ENCODE results near the gene CRYGD. TPM values are rescaled to one million over a fixed set of nuclear protein-coding genes. Genes with fewer than 3 reads are reported as not detected.
A peak's percentile ranks its signal among the peaks of the same experiment; 100 is the strongest.

Gene CRYGD
- total RNA-seq, 1 donor from 2014 or later, result not detected

DNA sequence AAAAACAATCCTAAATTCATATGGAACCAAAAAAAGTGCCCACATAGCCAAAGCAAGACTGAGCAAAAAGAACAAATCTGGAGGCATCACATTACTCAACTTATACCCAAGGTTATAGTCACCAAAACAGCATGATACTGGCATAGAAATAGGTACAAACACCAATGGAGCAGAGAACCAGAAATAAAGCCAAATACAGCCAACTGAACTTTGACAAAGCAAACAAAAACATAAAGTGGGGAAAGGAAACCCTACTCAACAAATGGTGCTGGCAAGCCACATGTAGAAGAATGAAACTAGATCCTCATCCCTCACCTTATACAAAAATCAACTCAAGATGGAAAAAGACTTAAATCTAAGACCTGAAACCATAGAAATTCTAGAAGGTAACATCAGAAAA, 40.5 kb downstream of the CRYGD start:
- no peak for DNase-seq (ENCODE audit: low spot score)

DNA sequence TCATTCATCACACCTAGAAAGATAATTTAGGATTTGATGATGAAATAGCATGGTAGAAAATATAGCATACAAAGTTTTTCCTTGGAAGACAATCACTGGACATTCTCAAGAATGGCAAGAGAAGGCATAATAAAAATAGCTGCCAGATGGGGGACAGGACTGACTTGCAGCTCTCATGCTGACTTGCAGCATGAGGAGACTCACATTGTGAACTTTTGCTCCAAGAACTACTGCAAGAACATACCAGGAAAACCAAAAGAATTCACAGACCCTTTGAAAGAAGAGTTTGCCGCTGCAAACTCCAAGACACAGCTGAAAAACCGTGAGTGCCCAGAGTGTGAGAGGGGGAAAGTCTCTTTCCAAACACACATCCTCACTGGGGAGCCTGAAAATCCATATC, 47.0 kb downstream of the CRYGD start:
- no peak for DNase-seq (ENCODE audit: low spot score)

DNA sequence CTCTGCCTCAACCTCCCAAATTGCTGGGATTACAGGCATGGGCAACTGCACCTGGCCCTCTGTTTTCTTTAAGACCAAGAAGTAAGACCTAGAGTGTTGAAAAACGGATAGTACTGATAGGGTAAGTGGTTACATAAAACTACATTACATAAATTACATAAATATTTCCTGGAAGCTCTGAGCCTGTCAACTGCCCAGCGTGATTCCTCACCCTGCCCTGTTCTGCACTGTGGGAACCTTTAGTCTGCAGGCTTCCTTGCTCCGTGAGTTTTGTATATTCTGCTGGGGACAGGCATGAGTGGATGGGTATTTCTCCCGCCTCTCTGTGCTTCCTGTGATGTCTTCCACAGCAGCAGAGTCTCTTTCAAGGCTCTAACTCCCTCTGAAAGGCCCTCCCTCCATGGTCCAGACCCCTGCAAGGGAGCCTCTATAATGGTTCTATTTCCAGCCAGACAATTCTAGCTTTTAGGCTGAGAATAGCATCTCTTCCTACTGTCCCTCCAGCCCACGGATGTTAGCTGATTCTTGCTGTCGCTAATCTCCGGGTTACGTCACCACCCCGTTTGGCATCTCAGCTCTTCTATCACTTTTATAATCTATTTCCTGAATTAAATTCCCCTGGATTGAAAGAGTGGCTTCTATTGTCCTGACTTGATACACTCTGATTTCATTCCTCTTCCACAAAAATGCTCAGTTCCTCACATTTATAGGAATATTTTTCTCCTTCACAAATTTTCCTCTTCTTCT, 49.5 kb downstream of the CRYGD start:
- DNase-seq (ENCODE audit: low spot score), result no peak

DNA sequence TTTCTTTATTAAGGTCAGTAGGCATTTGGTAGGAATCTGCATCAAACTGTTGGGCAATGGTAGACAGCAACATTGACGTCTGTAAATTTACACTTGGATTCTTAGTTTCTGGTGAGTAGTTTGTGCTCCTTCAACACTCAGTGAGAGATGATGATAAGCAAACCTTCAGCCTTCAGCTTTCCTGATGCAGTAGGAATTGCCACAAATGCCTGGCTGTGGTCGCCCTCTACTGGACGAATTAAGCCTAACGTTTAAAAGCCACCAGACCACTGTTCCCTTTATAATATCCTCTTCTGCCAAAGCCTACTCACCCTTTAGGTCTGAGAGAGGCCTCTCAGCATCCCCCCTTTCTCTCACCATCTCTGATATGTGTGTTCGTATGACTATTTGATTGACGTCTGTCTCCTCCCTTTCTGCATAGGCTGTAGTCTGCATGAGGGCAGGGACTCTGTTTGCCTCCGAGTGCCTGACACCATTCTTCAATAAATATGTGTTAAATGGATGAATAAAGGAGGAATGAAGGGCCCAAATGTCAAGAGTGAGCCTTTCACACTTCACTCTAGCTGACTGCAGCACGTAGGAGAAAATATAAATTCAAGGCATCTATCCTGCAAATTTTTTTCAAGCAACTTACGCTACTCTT, 52.0 kb downstream of the CRYGD start:
- DNase-seq (ENCODE audit: low spot score), result peak; percentile 77

Other genes starting within 250 kb of the CRYGD start
- gene PLEKHM3, start 99.0 kb downstream of the CRYGD start, total RNA-seq, result 10.4 TPM
- gene CRYGC, start 5.3 kb upstream of the CRYGD start, total RNA-seq, result not detected
- gene CRYGB, start 21.6 kb upstream of the CRYGD start, total RNA-seq, result not detected
- not detected for gene CRYGA, start 39.1 kb upstream of the CRYGD start, total RNA-seq
- not detected for gene C2orf80, start 65.5 kb upstream of the CRYGD start, total RNA-seq
- 239 TPM for gene IDH1, start 130.5 kb upstream of the CRYGD start, total RNA-seq
- 23.3 TPM for gene PIKFYVE, start 141.7 kb upstream of the CRYGD start, total RNA-seq